B cell (primary cell): ENCODE results near the gene HLCS. TPM values are rescaled to one million over a fixed set of nuclear protein-coding genes. Genes with fewer than 3 reads are reported as not detected.

Source experiments
- ATAC-seq: fragments of 200-7000 bp; cut with Tn5 transposase; one replicate; pipeline ENCODE4 v1.10.0; 2021; ENCODE audit warnings: low read depth, mild to moderate bottlenecking, moderate number of reproducible peaks, moderate library complexity
- CTCF ChIA-PET: fragments of 350-600 bp; sonication (Branson Sonifier 250); formaldehyde crosslinking; loops from one replicate; lab custom pipeline; 2021; ENCODE audit warnings: antibody characterized with exemption, inconsistent platforms; lab: Charles Lee
- POLR2A ChIA-PET: fragments of 350-600 bp; sonication (Branson Sonifier 250); formaldehyde crosslinking; loops from one replicate; lab custom pipeline; 2021; ENCODE audit warnings: antibody characterized with exemption; lab: Charles Lee
- DNase-seq: peaks from one replicate; pipeline ENCODE4 v3.0.0; 2013
- H2AFZ ChIP-seq: 2 replicates; pipeline ENCODE4 v1.6.1; 2012; ENCODE audit warnings: mild to moderate bottlenecking, low read depth, low read length; ENCODE audit not compliant: insufficient read depth, poor library complexity, severe bottlenecking
- H3K27ac ChIP-seq, 2 donors: 1 replicate in 1 of 2; 2 replicates in 1 of 2; pipeline ENCODE4 v1.5.1; 2012 to 2013; ENCODE audit warnings: low read length in 2 of 2, mild to moderate bottlenecking in 2 of 2, moderate library complexity in 1 of 2
- H3K27me3 ChIP-seq, 4 experiments: fragments of 200-600 bp in 1 of 4; sonication (generic) in 1 of 4; replicated peaks in 1 of 4; 1 replicate in 2 of 4; 2 replicates in 2 of 4; pipeline versions ENCODE4 v1.6.1 to v1.7.0; 2013 to 2016; ENCODE audit warnings: low read length in 3 of 4, mild to moderate bottlenecking in 2 of 4, mixed read lengths in 1 of 4, moderate library complexity in 1 of 4; ENCODE audit not compliant: insufficient read depth in 4 of 4, control insufficient read depth in 3 of 4; ENCODE audit errors: control extremely low read depth in 1 of 4
- H3K36me3 ChIP-seq, 2 experiments: replicated peaks in 1 of 2; 1 replicate in 1 of 2; 2 replicates in 1 of 2; pipeline versions ENCODE4 v1.6.1 to v1.7.1; 2013; ENCODE audit warnings: low read length in 1 of 2; ENCODE audit not compliant: insufficient read depth in 2 of 2, control insufficient read depth in 1 of 2; ENCODE audit errors: control extremely low read depth in 1 of 2, extremely low read depth in 1 of 2
- H3K4me1 ChIP-seq, 2 donors: fragments of 200-600 bp in 1 of 2; sonication (generic) in 1 of 2; 1 replicate in 1 of 2; 2 replicates in 1 of 2; pipeline versions ENCODE4 v1.5.1 to v1.6.1; 2013 to 2017; ENCODE audit warnings: low read length in 2 of 2; ENCODE audit not compliant: control insufficient read depth in 2 of 2, insufficient read depth in 2 of 2
- H3K4me2 ChIP-seq: replicated peaks from 2 replicates; pipeline ENCODE3; 2012; ENCODE audit warnings: mild to moderate bottlenecking, low read depth, low read length; ENCODE audit not compliant: poor library complexity, severe bottlenecking
- H3K4me3 ChIP-seq, 5 experiments: fragments of 200-600 bp in 1 of 5; sonication (generic) in 1 of 5; 1 replicate in 3 of 5; 2 replicates in 2 of 5; pipeline versions ENCODE4 v1.5.1 to v1.7.0; 2011 to 2016; ENCODE audit warnings: low read length in 4 of 5, mild to moderate bottlenecking in 4 of 5, low read depth in 2 of 5, control low read depth in 1 of 5, moderate library complexity in 1 of 5; ENCODE audit not compliant: insufficient read depth in 1 of 5; ENCODE audit errors: control extremely low read depth in 1 of 5, extremely low read depth in 1 of 5
- H3K79me2 ChIP-seq: fragments of 200-600 bp; sonication (generic); one replicate; pipeline ENCODE4 v1.6.0; 2016; ENCODE audit warnings: low read length; ENCODE audit not compliant: control insufficient read depth, insufficient read depth
- H3K9ac ChIP-seq: fragments of 200-600 bp; sonication (generic); 2 replicates; pipeline ENCODE4 v1.6.1; 2017; ENCODE audit warnings: mild to moderate bottlenecking, low read length, moderate library complexity
- H3K9me3 ChIP-seq, 3 donors: one replicate each; pipeline versions ENCODE4 v1.6.1 to v1.7.1; 2013; ENCODE audit warnings: low read length in 2 of 3; ENCODE audit not compliant: control insufficient read depth in 2 of 3, insufficient read depth in 1 of 3; ENCODE audit errors: control extremely low read depth in 1 of 3
- H4K20me1 ChIP-seq: 2 replicates; pipeline ENCODE4 v1.6.0; 2012; ENCODE audit warnings: mild to moderate bottlenecking, low read length; ENCODE audit not compliant: insufficient read depth, control insufficient read depth, poor library complexity, severe bottlenecking
- H3K27ac Mint-ChIP-seq: one replicate; pipeline ENCODE4 v1.8.0; 2021; ENCODE audit warnings: mixed read lengths
- H3K27me3 Mint-ChIP-seq: one replicate; pipeline ENCODE4 v1.8.0; 2021; ENCODE audit warnings: mixed read lengths
- H3K4me1 Mint-ChIP-seq: one replicate; pipeline ENCODE4 v1.8.0; 2021; ENCODE audit warnings: mixed read lengths
- H3K4me3 Mint-ChIP-seq: one replicate; pipeline ENCODE4 v1.8.0; 2021; ENCODE audit warnings: mixed read lengths
- H3K9me3 Mint-ChIP-seq: one replicate; pipeline ENCODE4 v1.8.0; 2022; ENCODE audit warnings: mixed read lengths; ENCODE audit not compliant: insufficient read depth
- CTCF ChIP-seq: fragments of 200-600 bp; IDR thresholded peaks from one replicate; pipeline ENCODE4 v1.8.0; 2022; ENCODE audit warnings: antibody characterized with exemption, mild to moderate bottlenecking
- EZH2 ChIP-seq: IDR thresholded peaks from 2 replicates; pipeline ENCODE4 v1.6.1; 2012; ENCODE audit warnings: borderline replicate concordance, low read depth, mild to moderate bottlenecking, moderate library complexity, low read length; ENCODE audit not compliant: insufficient read depth, poor library complexity, severe bottlenecking
- WGBS: methylation state at CpG from one replicate; pipeline ENCODE4 v1.1.5; 2013; ENCODE audit warnings: missing lambda C conversion rate; ENCODE audit not compliant: insufficient coverage; 5-methylcytosine and 5-hydroxymethylcytosine counted together
- intact Hi-C: fragments of 100-400 bp; cut with micrococcal nuclease; formaldehyde crosslinking; loops from one replicate; pipeline ENCODE4 v1.10.0; 2022
- polyA plus RNA-seq: library from polyadenylated mRNA; depleted of rRNA; stranded (reverse); fragments of >200 nt; gene quantifications from 2 replicates; pipeline ENCODE4 v1.2.3, GENCODE V29; 2012
- total RNA-seq, 2 donors: library from RNA; stranded (reverse); fragments of 120-200 nt in 1 of 2; gene quantifications; 1 replicate in 1 of 2; 2 replicates in 1 of 2; pipeline versions ENCODE4 v1.2.3 to v1.2.4, GENCODE V29; 2013 to 2022

The HLCS gene
- total and polyA plus RNA-seq, 2 donors (not counting 1 experiment from before 2014, with no cell fraction given): 4.4 to 14.7 TPM

- no peaks in the 10 kb centered on the region for H3K4me1 Mint-ChIP-seq
- DNase-seq (no peak), ATAC-seq (no peak)
- POLR2A ChIA-PET: no interaction called here
- Histone ChIP-seq H3K9ac (no peak overlapping the region), H3K4me3 (no peak overlapping the region), H3K36me3 (no peaks in the 10 kb centered on the region), H4K20me1 (no peaks in the 10 kb centered on the region), H3K4me2 (no peak overlapping the region), H3K9me3 (no peaks in the 10 kb centered on the region), H3K79me2 (no peaks in the 10 kb centered on the region), H3K4me1 (no peaks in the 10 kb centered on the region), H3K27ac (no peak overlapping the region), H3K27me3 (no peaks in the 10 kb centered on the region), H2AFZ (no peak overlapping the region)
- H3K9me3 Mint-ChIP-seq: no peaks in the 10 kb centered on the region
- H3K27ac Mint-ChIP-seq: no peak overlapping the region
- TF ChIP-seq CTCF (no peak), EZH2 (no peak)
- H3K4me3 Mint-ChIP-seq: no peak overlapping the region
- no peaks in the 10 kb centered on the region for H3K27me3 Mint-ChIP-seq
- WGBS: no CpG with 5 or more reads among the region's 4 CpGs
- intact Hi-C loops: no loop called here
- CTCF ChIA-PET: no interaction called here
Measured at GRCh38 chr21:36765229-36765628, 201.2 kb downstream of the HLCS start.

GRCh38 chr21:36763305-36763704, 203.2 kb downstream of the HLCS start:
- ChIA-PET CTCF (no interaction called here), POLR2A (no interaction called here)
- H3K9ac ChIP-seq: no peak overlapping the region
- ATAC-seq: no peak
- no peaks in the 10 kb centered on the region for H4K20me1 ChIP-seq
- Mint-ChIP-seq H3K27me3 (no peaks in the 10 kb centered on the region), H3K9me3 (no peaks in the 10 kb centered on the region), H3K27ac (no peak overlapping the region), H3K4me1 (no peaks in the 10 kb centered on the region), H3K4me3 (no peak overlapping the region)
- no peaks in the 10 kb centered on the region for H3K27me3 ChIP-seq
- no peak overlapping the region for H2AFZ ChIP-seq
- no peaks in the 10 kb centered on the region for H3K79me2 ChIP-seq
- H3K4me3 ChIP-seq: no peak overlapping the region
- no peak overlapping the region for H3K27ac ChIP-seq
- H3K4me1 ChIP-seq: no peaks in the 10 kb centered on the region
- DNase-seq: no peak
- H3K36me3 ChIP-seq: no peaks in the 10 kb centered on the region
- 57% methylated on average over 1 of the region's 6 CpGs for WGBS
- no peak overlapping the region for H3K4me2 ChIP-seq
- H3K9me3 ChIP-seq: no peaks in the 10 kb centered on the region
- TF ChIP-seq EZH2 (no peak), CTCF (no peak)
- intact Hi-C loops: no loop called here
